Ascending aorta (tissue), 2 donors: ENCODE data around the gene IGF2. TPM values are rescaled to one million over a fixed set of nuclear protein-coding genes. Genes with fewer than 3 reads are reported as not detected.
A peak's percentile ranks its signal among the peaks of the same experiment; 100 is the strongest.

Source experiments
- DNase-seq, 2 donors: peaks; one replicate each; pipeline ENCODE4 v3.0.0-alpha.2; 2019; ENCODE audit warnings: low spot score in 2 of 2
- H3K27ac ChIP-seq, 2 donors: fragments of 200-600 bp; sonication (generic); one replicate each; pipeline ENCODE4 v1.5.1; 2016 to 2017; ENCODE audit warnings: mild to moderate bottlenecking in 1 of 2
- H3K27me3 ChIP-seq: fragments of 200-600 bp; sonication (generic); one replicate; pipeline ENCODE4 v1.5.1; 2017
- H3K36me3 ChIP-seq, 2 donors: fragments of 200-600 bp; sonication (generic); one replicate each; pipeline ENCODE4 v1.5.1; 2016
- H3K4me1 ChIP-seq, 2 donors: fragments of 200-600 bp; sonication (generic); one replicate each; pipeline ENCODE4 v1.5.1; 2016 to 2017; ENCODE audit warnings: mild to moderate bottlenecking in 1 of 2
- H3K4me3 ChIP-seq, 2 donors: fragments of 200-600 bp; sonication (generic); one replicate each; pipeline ENCODE4 v1.5.1; 2016 to 2017; ENCODE audit warnings: mild to moderate bottlenecking in 1 of 2
- H3K9me3 ChIP-seq, 2 donors: fragments of 200-600 bp; sonication (generic); one replicate each; pipeline ENCODE4 v1.5.1; 2016
- intact Hi-C: fragments of 100-400 bp; cut with DNase I; formaldehyde crosslinking; loops from one replicate; pipeline ENCODE4 v1.15.1; 2023
- total RNA-seq: library from RNA; depleted of rRNA; stranded (reverse); fragments of >200 nt; gene quantifications from one replicate; pipeline ENCODE4 v1.1.0, GENCODE V29; 2016
- TF ChIP-seq, protein P1 (sequence below), 3 experiments: fragments of 200-600 bp in 2 of 3; fragments of 450-650 bp in 1 of 3; sonication (generic) in 2 of 3; IDR thresholded peaks; one replicate each; pipeline ENCODE4 v1.5.1; 2016 to 2019; ENCODE audit warnings: antibody characterized with exemption in 3 of 3, mild to moderate bottlenecking in 1 of 3, moderate library complexity in 1 of 3

Gene IGF2
- total RNA-seq, 1 donor from 2014 or later = 124 TPM

GRCh38 chr11:2151500-2152257 is 12.5 kb upstream of the IGF2 start:
- Histone ChIP-seq H3K9me3 (no peaks in the 10 kb centered on the region), H3K36me3 (no peaks in the 10 kb centered on the region), H3K4me3 (no peak overlapping the region), H3K4me1 (peaks cover 0 to 5% of the 10 kb centered on the region in 2 donors), H3K27ac (no peak overlapping the region), H3K27me3 (peaks cover 4% of the 10 kb centered on the region)
- DNase-seq = peak in 1 of 2 donors; percentile 86
- TF ChIP-seq, protein P1, sequence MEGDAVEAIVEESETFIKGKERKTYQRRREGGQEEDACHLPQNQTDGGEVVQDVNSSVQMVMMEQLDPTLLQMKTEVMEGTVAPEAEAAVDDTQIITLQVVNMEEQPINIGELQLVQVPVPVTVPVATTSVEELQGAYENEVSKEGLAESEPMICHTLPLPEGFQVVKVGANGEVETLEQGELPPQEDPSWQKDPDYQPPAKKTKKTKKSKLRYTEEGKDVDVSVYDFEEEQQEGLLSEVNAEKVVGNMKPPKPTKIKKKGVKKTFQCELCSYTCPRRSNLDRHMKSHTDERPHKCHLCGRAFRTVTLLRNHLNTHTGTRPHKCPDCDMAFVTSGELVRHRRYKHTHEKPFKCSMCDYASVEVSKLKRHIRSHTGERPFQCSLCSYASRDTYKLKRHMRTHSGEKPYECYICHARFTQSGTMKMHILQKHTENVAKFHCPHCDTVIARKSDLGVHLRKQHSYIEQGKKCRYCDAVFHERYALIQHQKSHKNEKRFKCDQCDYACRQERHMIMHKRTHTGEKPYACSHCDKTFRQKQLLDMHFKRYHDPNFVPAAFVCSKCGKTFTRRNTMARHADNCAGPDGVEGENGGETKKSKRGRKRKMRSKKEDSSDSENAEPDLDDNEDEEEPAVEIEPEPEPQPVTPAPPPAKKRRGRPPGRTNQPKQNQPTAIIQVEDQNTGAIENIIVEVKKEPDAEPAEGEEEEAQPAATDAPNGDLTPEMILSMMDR (IDR thresholded peaks at IDR 0.05) = peak; percentile 84 to 89 (median 85)
- intact Hi-C loops = loop anchor here (1.0 to 5.0 kb wide), 4 partner anchors 269 to 499 kb away; no protein-coding TSS in a partner anchor

GRCh38 chr11:2149864-2150847 is 11.0 kb upstream of the IGF2 start:
- TF ChIP-seq, protein P1 (IDR thresholded peaks at IDR 0.05) = peak in 1 of 3 experiments; percentile 38
- intact Hi-C loops = loop anchor here (5.0 kb wide), 1 partner anchor 268 kb away; no protein-coding TSS in a partner anchor
- Histone ChIP-seq H3K27me3 (peaks cover 10% of the 10 kb centered on the region), H3K9me3 (no peaks in the 10 kb centered on the region), H3K36me3 (no peaks in the 10 kb centered on the region), H3K27ac (no peak overlapping the region), H3K4me1 (peaks cover 0 to 5% of the 10 kb centered on the region in 2 donors), H3K4me3 (no peak overlapping the region)
- no peak for DNase-seq

DNA sequence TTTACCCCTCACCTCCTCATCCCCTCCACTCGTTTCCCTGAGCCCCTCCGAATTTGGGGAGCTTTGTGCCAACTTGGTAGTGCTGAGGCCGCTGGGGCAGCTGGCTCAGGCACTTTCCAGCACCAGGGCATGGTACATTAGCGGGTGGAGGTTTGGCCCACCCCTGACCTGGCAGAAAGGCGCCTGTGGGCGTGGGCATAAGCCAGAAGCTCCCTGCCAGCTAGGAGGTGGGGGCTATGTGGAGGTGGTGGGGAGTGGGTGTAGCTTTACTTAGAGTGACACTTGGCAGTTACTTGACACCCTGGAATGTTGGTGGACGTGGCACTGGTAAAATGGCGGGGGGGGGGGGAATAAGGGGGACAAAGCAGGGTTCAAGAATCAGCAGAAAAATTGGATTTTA is 10.3 kb upstream of the IGF2 start:
- TF ChIP-seq, protein P1 (IDR thresholded peaks at IDR 0.05) = no peak
- H3K9me3 ChIP-seq = no peaks in the 10 kb centered on the region
- peaks cover 0 to 5% of the 10 kb centered on the region in 2 donors for H3K4me1 ChIP-seq
- DNase-seq = no peak
- no peaks in the 10 kb centered on the region for H3K36me3 ChIP-seq
- H3K27ac ChIP-seq = no peak overlapping the region
- H3K4me3 ChIP-seq = no peak overlapping the region
- intact Hi-C loops = no loop called here
- H3K27me3 ChIP-seq = peaks cover 11% of the 10 kb centered on the region

GRCh38 chr11:2148595-2148994 is 9.4 kb upstream of the IGF2 start:
- intact Hi-C loops = no loop called here
- peaks cover 18% of the 10 kb centered on the region for H3K27me3 ChIP-seq
- no peak for DNase-seq
- no peaks in the 10 kb centered on the region for H3K36me3 ChIP-seq
- H3K4me3 ChIP-seq = no peak overlapping the region
- no peak overlapping the region for H3K27ac ChIP-seq
- H3K9me3 ChIP-seq = no peaks in the 10 kb centered on the region
- peaks cover 0 to 5% of the 10 kb centered on the region in 2 donors for H3K4me1 ChIP-seq
- TF ChIP-seq, protein P1 (IDR thresholded peaks at IDR 0.05) = no peak

GRCh38 chr11:2147391-2147790 is 8.2 kb upstream of the IGF2 start:
- Histone ChIP-seq H3K4me3 (no peak overlapping the region), H3K27me3 (peaks cover 22% of the 10 kb centered on the region), H3K36me3 (no peaks in the 10 kb centered on the region), H3K4me1 (peaks cover 0 to 5% of the 10 kb centered on the region in 2 donors), H3K27ac (no peak overlapping the region), H3K9me3 (no peaks in the 10 kb centered on the region)
- TF ChIP-seq, protein P1 (IDR thresholded peaks at IDR 0.05) = no peak
- DNase-seq = no peak
- intact Hi-C loops = no loop called here
